ENCODE measurements around the gene DIP2C.
"Not testable (repeated sequence)": the region's sequence is repeated elsewhere in the genome, so short reads cannot be mapped to it uniquely, and the experiment has no call there.

DIP2C gene

GRCh38 chr10:282294-283139 is 407.0 kb downstream of the DIP2C start:
- DNase-seq: no peak

- no peak for DNase-seq
Observed at GRCh38 chr10:279655-280054, 409.8 kb downstream of the DIP2C start.

- DNase-seq: no peak
Observed at GRCh38 chr10:279232-279631, 410.2 kb downstream of the DIP2C start.

GRCh38 chr10:278707-279106 is 410.8 kb downstream of the DIP2C start:
- DNase-seq: no peak

GRCh38 chr10:277963-278362 is 411.5 kb downstream of the DIP2C start:
- DNase-seq: no peak

- no peak for DNase-seq
Observed at GRCh38 chr10:275680-276079, 413.8 kb downstream of the DIP2C start.

- no peak for DNase-seq
Observed at GRCh38 chr10:274866-275265, 414.6 kb downstream of the DIP2C start.

- no peak for DNase-seq
Observed at GRCh38 chr10:273088-273487, 416.4 kb downstream of the DIP2C start.

- DNase-seq: no peak
Observed at GRCh38 chr10:271722-272121, 417.7 kb downstream of the DIP2C start.

- DNase-seq: no peak
Observed at GRCh38 chr10:271201-271600, 418.3 kb downstream of the DIP2C start.

- no peak for DNase-seq
Observed at GRCh38 chr10:269440-270074, 419.9 kb downstream of the DIP2C start.

- no peak for DNase-seq
Observed at GRCh38 chr10:267705-268104, 421.8 kb downstream of the DIP2C start.

GRCh38 chr10:266974-267425 is 422.5 kb downstream of the DIP2C start:
- DNase-seq: no peak

- DNase-seq: not testable (repeated sequence)
Observed at GRCh38 chr10:265816-266588, 423.5 kb downstream of the DIP2C start.

GRCh38 chr10:265074-265440 is 424.4 kb downstream of the DIP2C start:
- DNase-seq: not testable (repeated sequence)

GRCh38 chr10:264160-265073 is 425.1 kb downstream of the DIP2C start:
- DNase-seq: not testable (repeated sequence)

GRCh38 chr10:260819-261429 is 428.5 kb downstream of the DIP2C start:
- no peak for DNase-seq

- DNase-seq: no peak
Observed at GRCh38 chr10:251982-252582, 437.4 kb downstream of the DIP2C start.

- DNase-seq: no peak
Observed at GRCh38 chr10:248307-248706, 441.2 kb downstream of the DIP2C start.

- DNase-seq: no peak
Observed at GRCh38 chr10:247480-247879, 442.0 kb downstream of the DIP2C start.

- no peak for DNase-seq
Observed at GRCh38 chr10:246431-246830, 443.0 kb downstream of the DIP2C start.

- DNase-seq: no peak
Observed at GRCh38 chr10:244227-244626, 445.2 kb downstream of the DIP2C start.

Measured in activated CD8-positive, alpha-beta memory T cell treated with anti-CD3 and anti-CD28 coated beads, Interleukin-2, amount 50 U/mL, for 48 hours (primary cell).